HL-60/S4 treated with retinoic acid at 250 ng/mL for 4 days and 3 days (cell line): Measurements from ENCODE around the gene PACSIN1.
"Not testable (repeated sequence)": the region's sequence is repeated elsewhere in the genome, so short reads cannot be mapped to it uniquely, and the experiment has no call there.

Experiments used
- in situ Hi-C: fragments of 300-500 bp; cut with MboI; formaldehyde crosslinking; loops from 2 replicates; pipeline ENCODE4 v1.7.0; 2022; ENCODE audit warnings: low sequenced_read_pairs

Gene PACSIN1

GRCh38 chr6:34457742-34458735 is 7.8 kb upstream of the PACSIN1 start:
- in situ Hi-C loops = no loop called here

- in situ Hi-C loops = no loop called here
These were observed 5.8 kb upstream of the PACSIN1 start for GRCh38 chr6:34459899-34460593.

- in situ Hi-C loops = no loop called here
These were observed 4.9 kb upstream of the PACSIN1 start for GRCh38 chr6:34460796-34461507.

GRCh38 chr6:34462010-34462409 is 3.9 kb upstream of the PACSIN1 start:
- in situ Hi-C loops = no loop called here

- in situ Hi-C loops = no loop called here
These were observed 3.3 kb upstream of the PACSIN1 start for GRCh38 chr6:34462551-34462971.

- in situ Hi-C loops = no loop called here
These were observed 2.6 kb upstream of the PACSIN1 start for GRCh38 chr6:34463299-34463698.

GRCh38 chr6:34463849-34464248 is 2.0 kb upstream of the PACSIN1 start:
- in situ Hi-C loops = no loop called here

GRCh38 chr6:34466242-34467185 is 638 bp downstream of the PACSIN1 start:
- in situ Hi-C loops = no loop called here

- in situ Hi-C loops = no loop called here
These were observed 2.6 kb downstream of the PACSIN1 start for GRCh38 chr6:34468378-34468892.

GRCh38 chr6:34469499-34469898 is 3.6 kb downstream of the PACSIN1 start:
- in situ Hi-C loops = no loop called here

GRCh38 chr6:34472425-34472824 is 6.5 kb downstream of the PACSIN1 start:
- in situ Hi-C loops = no loop called here

GRCh38 chr6:34473967-34474366 is 8.1 kb downstream of the PACSIN1 start:
- in situ Hi-C loops = no loop called here

- in situ Hi-C loops = no loop called here
These were observed 8.9 kb downstream of the PACSIN1 start for GRCh38 chr6:34474754-34475153.

- in situ Hi-C loops = no loop called here
These were observed 9.4 kb downstream of the PACSIN1 start for GRCh38 chr6:34475238-34475682.

- in situ Hi-C loops = no loop called here
These were observed 10.0 kb downstream of the PACSIN1 start for GRCh38 chr6:34475767-34476328.

- in situ Hi-C loops = no loop called here
These were observed 10.6 kb downstream of the PACSIN1 start for GRCh38 chr6:34476447-34476846.

GRCh38 chr6:34476921-34477320 is 11.0 kb downstream of the PACSIN1 start:
- in situ Hi-C loops = no loop called here

GRCh38 chr6:34478796-34479195 is 12.9 kb downstream of the PACSIN1 start:
- in situ Hi-C loops = no loop called here

GRCh38 chr6:34483781-34484180 is 17.9 kb downstream of the PACSIN1 start:
- in situ Hi-C loops = not testable (repeated sequence)

GRCh38 chr6:34484391-34484790 is 18.5 kb downstream of the PACSIN1 start:
- in situ Hi-C loops = no loop called here
